NT2/D1 (cell line): ENCODE measurements around the gene CDH4.
A peak's percentile ranks its signal among the peaks of the same experiment; 100 is the strongest.

Source experiments
- DNase-seq: peaks from one replicate; pipeline ENCODE4 v3.0.0-alpha.2; 2011; ENCODE audit warnings: low read depth, low spot score
- H3K27me3 ChIP-seq: 2 replicates; pipeline ENCODE4 v1.6.0; 2011; ENCODE audit warnings: mild to moderate bottlenecking; ENCODE audit not compliant: insufficient read length, insufficient read depth
- H3K36me3 ChIP-seq: 2 replicates; pipeline ENCODE4 v1.6.1; 2011; ENCODE audit warnings: mild to moderate bottlenecking, low read length, mixed read lengths; ENCODE audit not compliant: insufficient read depth, insufficient read length
- H3K4me1 ChIP-seq: 2 replicates; pipeline ENCODE4 v1.5.1; 2011; ENCODE audit not compliant: insufficient read depth, insufficient read length
- H3K4me3 ChIP-seq: 2 replicates; pipeline ENCODE4 v1.5.1; 2011; ENCODE audit warnings: low read depth; ENCODE audit not compliant: insufficient read length
- H3K9ac ChIP-seq: 2 replicates; pipeline ENCODE4 v1.6.0; 2011; ENCODE audit warnings: low read depth; ENCODE audit not compliant: insufficient read length
- H3K9me3 ChIP-seq: 2 replicates; pipeline ENCODE4 v1.5.1; 2011; ENCODE audit warnings: mild to moderate bottlenecking, low read length; ENCODE audit not compliant: insufficient read depth
- SUZ12 ChIP-seq: IDR thresholded peaks from 2 replicates; pipeline ENCODE4 v1.6.1; 2011; ENCODE audit not compliant: insufficient read length, insufficient read depth; ENCODE audit errors: extremely low read depth
- YY1 ChIP-seq: IDR thresholded peaks from 2 replicates; pipeline ENCODE4 v1.6.1; 2011; ENCODE audit not compliant: insufficient read length, insufficient read depth
- ZNF274 ChIP-seq: IDR thresholded peaks from 2 replicates; pipeline ENCODE4 v1.6.1; 2011; ENCODE audit warnings: mild to moderate bottlenecking, low read depth, low read length

The CDH4 gene

DNA sequence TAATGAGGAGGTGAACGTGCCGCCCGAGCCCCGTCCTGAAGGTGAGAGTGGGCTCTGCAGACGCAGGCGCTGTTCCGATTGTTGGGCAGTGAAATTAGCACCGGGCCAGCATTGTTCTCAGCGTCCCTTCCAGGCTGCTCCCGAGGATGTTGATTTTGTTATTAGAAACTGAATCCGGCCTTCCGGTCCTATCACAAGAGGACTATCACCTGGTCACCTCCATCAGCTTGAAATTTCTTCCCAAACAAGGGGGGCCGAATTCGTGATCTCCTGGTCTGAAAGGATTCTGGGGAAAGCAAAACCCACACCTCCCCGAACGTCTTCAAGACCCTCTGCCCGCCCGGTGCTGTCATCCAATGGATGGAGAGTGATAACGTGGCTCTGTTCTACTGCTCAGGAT is 627.6 kb downstream of the CDH4 start:
- TF ChIP-seq ZNF274 (no peak), YY1 (no peak), SUZ12 (no peak)
- H3K4me3 ChIP-seq: no peak overlapping the region
- no peak for DNase-seq
- no peaks in the 10 kb centered on the region for H3K36me3 ChIP-seq
- peaks cover 14% of the 10 kb centered on the region for H3K4me1 ChIP-seq
- H3K9me3 ChIP-seq: no peaks in the 10 kb centered on the region
- no peak overlapping the region for H3K9ac ChIP-seq
- peaks cover 25% of the 10 kb centered on the region for H3K27me3 ChIP-seq

DNA sequence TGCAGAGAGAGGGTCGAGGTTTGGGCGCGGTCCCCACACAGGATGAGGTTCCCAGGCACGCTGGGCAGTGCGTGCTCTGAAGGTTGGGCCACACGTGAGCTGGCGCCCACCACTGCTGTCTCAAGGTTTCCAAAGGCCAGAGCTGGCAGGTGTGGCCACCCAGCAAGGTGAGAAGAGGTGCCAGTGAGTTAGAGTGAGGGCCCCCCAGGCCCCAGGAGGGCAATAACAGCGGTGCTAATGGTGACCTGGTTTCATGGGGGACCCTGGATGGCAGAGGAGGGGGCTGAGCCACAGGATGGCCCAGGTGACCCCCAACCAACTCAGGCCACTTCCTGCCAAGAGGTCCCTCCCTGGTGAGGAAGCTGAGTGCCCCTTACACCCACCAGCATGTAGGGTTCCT is 628.6 kb downstream of the CDH4 start:
- Histone ChIP-seq H3K9ac (peak overlapping the region; percentile 3), H3K9me3 (no peaks in the 10 kb centered on the region), H3K4me1 (peaks cover 13% of the 10 kb centered on the region), H3K4me3 (no peak overlapping the region), H3K27me3 (peaks cover 30% of the 10 kb centered on the region), H3K36me3 (no peaks in the 10 kb centered on the region)
- no peak for TF ChIP-seq YY1
- no peak for TF ChIP-seq SUZ12
- no peak for DNase-seq

DNA sequence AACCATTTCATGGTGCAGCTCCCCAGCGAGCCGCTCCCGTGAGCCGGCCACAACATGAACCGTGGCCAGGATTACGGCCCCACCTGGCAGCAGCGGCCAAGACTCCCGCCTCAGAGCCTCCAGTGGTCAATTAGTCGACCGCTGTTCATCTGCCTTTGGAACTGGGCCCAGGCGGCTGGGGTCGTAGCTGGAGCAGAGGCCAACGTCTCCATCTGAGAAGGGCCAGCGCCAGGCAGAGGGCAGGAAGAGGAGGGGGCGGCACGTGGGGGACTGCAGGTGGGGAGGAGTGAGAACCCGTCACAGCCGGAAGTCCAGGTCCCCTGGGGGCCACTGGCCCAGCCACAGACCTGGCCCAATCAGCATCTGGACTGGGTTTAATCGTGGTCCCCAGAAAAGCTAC is 629.4 kb downstream of the CDH4 start:
- H3K36me3 ChIP-seq: no peaks in the 10 kb centered on the region
- TF ChIP-seq YY1 (no peak), SUZ12 (no peak), ZNF274 (no peak)
- H3K27me3 ChIP-seq: peaks cover 30% of the 10 kb centered on the region
- no peak overlapping the region for H3K9ac ChIP-seq
- peaks cover 16% of the 10 kb centered on the region for H3K4me1 ChIP-seq
- no peak overlapping the region for H3K4me3 ChIP-seq
- no peak for DNase-seq
- no peaks in the 10 kb centered on the region for H3K9me3 ChIP-seq

DNA sequence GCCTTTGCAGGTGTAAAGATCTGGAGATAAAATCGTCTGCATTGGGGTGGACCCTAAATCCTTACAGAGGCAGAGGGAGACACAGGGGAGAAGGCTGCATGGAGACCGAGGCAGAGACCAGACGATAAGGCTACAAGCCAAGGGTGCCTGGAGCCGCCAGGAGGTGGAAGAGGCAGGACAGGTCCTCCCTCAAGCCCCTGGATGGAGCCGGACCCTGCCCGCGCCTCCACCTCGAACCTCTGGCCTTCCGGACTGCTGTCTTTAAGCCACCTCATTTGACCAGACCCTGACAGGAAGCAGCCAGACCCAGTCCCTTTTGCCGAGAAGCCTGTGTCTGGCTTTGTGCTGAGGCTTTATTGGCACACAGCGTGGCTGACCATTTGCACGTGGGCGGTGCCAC is 629.8 kb downstream of the CDH4 start:
- no peak overlapping the region for H3K9ac ChIP-seq
- TF ChIP-seq SUZ12 (no peak), ZNF274 (no peak), YY1 (no peak)
- DNase-seq: no peak
- no peaks in the 10 kb centered on the region for H3K36me3 ChIP-seq
- peaks cover 16% of the 10 kb centered on the region for H3K4me1 ChIP-seq
- no peaks in the 10 kb centered on the region for H3K9me3 ChIP-seq
- H3K27me3 ChIP-seq: peaks cover 30% of the 10 kb centered on the region
- no peak overlapping the region for H3K4me3 ChIP-seq

DNA sequence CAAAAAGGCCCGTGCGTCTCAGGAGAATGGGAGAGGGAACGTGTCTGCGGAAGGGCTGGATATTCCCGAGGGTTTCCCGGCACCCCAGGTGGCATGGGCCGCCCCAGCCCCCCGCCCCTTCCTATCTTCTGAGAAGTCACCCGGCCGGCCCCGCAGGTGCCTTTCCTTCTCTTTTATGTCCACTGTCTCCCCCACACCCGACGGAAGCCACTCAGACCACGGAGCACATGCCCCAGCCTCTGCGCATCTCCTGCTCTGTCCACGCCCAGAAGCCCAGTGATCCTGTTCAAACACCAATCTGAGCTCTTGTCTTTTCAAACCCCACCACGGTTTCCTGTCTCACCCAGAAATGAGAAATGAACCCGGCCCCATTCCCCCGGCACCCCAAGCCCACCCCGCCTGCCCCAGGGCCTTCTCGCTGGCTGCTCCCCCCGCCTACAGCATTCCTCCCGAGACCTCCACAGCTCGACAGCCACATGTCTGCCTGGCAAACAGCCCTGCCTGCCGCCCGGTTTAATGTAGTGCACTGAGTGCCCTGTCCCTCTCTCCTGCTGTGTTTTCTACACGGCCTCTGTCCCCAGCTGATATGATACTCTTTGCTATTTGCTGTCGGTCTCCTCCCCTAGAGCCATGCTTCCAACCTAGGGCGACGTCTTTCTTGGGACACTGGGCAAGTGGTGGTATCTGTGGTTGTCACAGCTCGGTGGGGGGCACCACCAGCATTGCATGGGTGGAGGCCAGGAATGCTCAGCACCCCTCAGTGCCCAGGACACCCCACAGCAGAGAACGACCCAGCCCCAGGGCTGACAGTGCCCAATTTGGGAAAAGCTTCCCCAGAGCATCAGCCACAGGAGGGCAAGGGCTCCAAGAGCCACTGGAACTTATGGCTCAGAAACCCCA is 630.9 kb downstream of the CDH4 start:
- DNase-seq: no peak
- H3K4me1 ChIP-seq: peaks cover 15% of the 10 kb centered on the region
- H3K9me3 ChIP-seq: no peaks in the 10 kb centered on the region
- H3K36me3 ChIP-seq: no peaks in the 10 kb centered on the region
- H3K4me3 ChIP-seq: no peak overlapping the region
- TF ChIP-seq YY1: no peak
- H3K27me3 ChIP-seq: peaks cover 29% of the 10 kb centered on the region
- H3K9ac ChIP-seq: no peak overlapping the region

DNA sequence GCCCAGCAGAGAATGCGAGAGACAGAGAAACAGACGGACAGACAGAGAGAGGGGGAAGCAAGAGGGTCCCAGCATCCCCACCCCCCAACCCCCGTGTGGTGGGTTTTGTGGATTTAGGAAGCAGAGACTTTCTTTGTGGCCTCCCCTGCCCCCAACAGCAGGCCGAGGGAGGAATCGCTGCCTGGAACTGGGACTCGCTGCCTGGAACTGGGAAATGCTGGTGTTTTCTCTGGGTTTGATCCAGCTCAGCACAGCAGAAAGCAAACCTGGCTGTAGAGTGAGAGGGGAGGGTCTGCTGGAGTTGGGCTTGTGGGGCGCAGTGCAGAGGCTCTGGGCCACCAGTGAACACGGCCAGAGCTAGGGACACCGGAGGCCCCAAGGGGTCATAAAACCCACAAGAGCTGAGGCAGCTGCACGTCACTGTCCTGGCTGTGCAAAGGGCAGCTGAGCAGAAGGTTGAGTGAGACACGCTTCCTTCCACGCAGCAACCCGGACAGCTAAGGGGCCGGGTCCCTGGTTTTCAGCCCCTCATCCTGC is 631.9 kb downstream of the CDH4 start:
- no peak for DNase-seq
- Histone ChIP-seq H3K9me3 (no peaks in the 10 kb centered on the region), H3K36me3 (no peaks in the 10 kb centered on the region), H3K9ac (peak overlapping the region; percentile 52), H3K4me3 (no peak overlapping the region), H3K27me3 (peaks cover 27% of the 10 kb centered on the region), H3K4me1 (peaks cover 12% of the 10 kb centered on the region)
- TF ChIP-seq ZNF274: no peak
- TF ChIP-seq YY1: no peak
- TF ChIP-seq SUZ12: no peak

DNA sequence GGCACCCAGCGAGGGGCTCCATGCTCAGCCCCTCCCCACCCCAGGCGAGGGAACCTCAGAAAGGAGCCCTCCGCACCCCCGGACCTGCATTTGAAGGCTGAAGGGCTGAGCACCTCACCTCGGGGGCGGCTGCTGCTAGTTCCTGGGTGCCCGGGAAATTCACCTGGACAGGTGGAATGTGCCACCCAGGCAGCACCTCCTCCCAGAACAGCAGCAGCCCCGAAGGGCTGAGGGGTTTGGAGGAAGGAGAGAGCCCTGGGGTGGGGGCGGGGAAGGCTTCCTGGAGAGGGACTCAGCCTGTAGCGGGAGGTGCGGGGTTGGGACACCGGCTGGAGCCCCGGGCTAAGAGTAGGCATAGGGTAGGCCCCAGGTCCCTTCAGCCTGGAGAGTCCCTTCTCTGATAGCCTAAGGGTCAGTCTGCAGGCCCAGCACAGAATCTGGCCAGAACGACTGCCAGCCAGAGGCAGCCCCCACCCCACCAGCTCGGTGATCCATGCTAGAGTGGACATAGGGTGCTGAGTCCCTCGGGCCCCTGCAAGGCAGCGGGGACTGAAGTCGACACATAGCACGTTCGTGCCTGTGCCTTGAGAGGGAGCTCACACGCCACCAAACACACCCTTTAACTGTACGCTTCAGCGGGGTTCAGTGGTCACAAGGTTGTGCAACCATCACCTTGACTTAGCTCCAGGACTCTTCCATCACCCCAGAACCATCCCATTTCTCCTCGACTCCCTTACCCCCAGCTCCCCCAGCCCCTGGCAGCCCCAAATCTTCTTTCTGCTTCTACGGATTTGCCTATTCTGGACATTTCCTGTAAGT is 632.7 kb downstream of the CDH4 start:
- no peaks in the 10 kb centered on the region for H3K36me3 ChIP-seq
- H3K27me3 ChIP-seq: peaks cover 33% of the 10 kb centered on the region
- TF ChIP-seq SUZ12 (no peak), YY1 (no peak), ZNF274 (no peak)
- H3K4me1 ChIP-seq: peaks cover 12% of the 10 kb centered on the region
- no peaks in the 10 kb centered on the region for H3K9me3 ChIP-seq
- H3K9ac ChIP-seq: peak overlapping the region; percentile 14
- no peak overlapping the region for H3K4me3 ChIP-seq
- no peak for DNase-seq
